Measurements from ENCODE around the gene LCE1B. TPM values are rescaled to one million over a fixed set of nuclear protein-coding genes. Genes with fewer than 3 reads are reported as not detected.

Gene LCE1B
- polyA plus RNA-seq, 1 donor (not counting 4 experiments of a cell fraction or from before 2014, with no cell fraction given): 0.34 TPM

- Histone ChIP-seq H2AFZ (ENCODE audit: control insufficient read depth, low read length) (no peak within 1 kb of the TSS), H3K36me3 (ENCODE audit: control insufficient read depth in 2 of 2, extremely low read depth in 1 of 2, insufficient read depth in 2 of 2, low read length in 2 of 2) (no peaks in the 10 kb centered on the region), H3K4me3 (ENCODE audit: control insufficient read depth in 2 of 3, extremely low read depth in 1 of 3, insufficient read depth in 2 of 3, low read depth in 1 of 3, low read length in 3 of 3) (no peak within 1 kb of the TSS), H3K9me1 (ENCODE audit: control insufficient read depth, extremely low read depth, insufficient read depth, low read length) (no peaks in the 10 kb centered on the region), H3K27me3 (ENCODE audit: control insufficient read depth, extremely low read depth, insufficient read depth, low read length) (no peaks in the 10 kb centered on the region), H3K4me1 (ENCODE audit: control insufficient read depth, extremely low read depth, insufficient read depth, low read length) (no peaks in the 10 kb centered on the region), H3K79me2 (ENCODE audit: control insufficient read depth, insufficient read depth, low read length) (no peaks in the 10 kb centered on the region), H3K27ac (ENCODE audit: control insufficient read depth, insufficient read depth, low read length) (no peak within 1 kb of the TSS), H4K20me1 (ENCODE audit: control insufficient read depth, extremely low read depth, insufficient read depth, low read length) (no peaks in the 10 kb centered on the region), H3K4me2 (ENCODE audit: control insufficient read depth, extremely low read depth, insufficient read depth, low read depth, low read length) (no peak within 1 kb of the TSS), H3K9me3 (ENCODE audit: control insufficient read depth, low read depth, low read length) (no peaks in the 10 kb centered on the region), H3K9ac (ENCODE audit: control insufficient read depth, extremely low read depth, insufficient read depth, low read length) (no peak within 1 kb of the TSS)
- no peak for DNase-seq (ENCODE audit: low read depth, low spot score)
- no peak for TF ChIP-seq EZH2 (IDR thresholded peaks at IDR 0.05; ENCODE audit: low read length)
- TF ChIP-seq CTCF (optimal IDR thresholded peaks at IDR 0.05 in 1 of 3, IDR thresholded peaks at IDR 0.05 in 1 of 3, conservative IDR thresholded peaks at IDR 0.05 in 1 of 3; ENCODE audit: extremely low read depth in 1 of 3, insufficient read depth in 2 of 3, low read length in 3 of 3): no peak
- dilution Hi-C loops (cut with MboI; ENCODE audit: extremely low pct_ligation_motif_present, low sequenced_read_pairs): no loop called here
- no peak for FAIRE-seq
Measured at GRCh38 chr1:152827173-152827572, 15.4 kb downstream of the LCE1B start, which contains the start of gene LCE1A. LCE1A (plus strand) TSS chr1:152827473; CDS start chr1:152827473, 0 bp downstream.

GRCh38 chr1:152836870-152837269 lies 25.1 kb downstream of the LCE1B start:
- TF ChIP-seq CTCF (optimal IDR thresholded peaks at IDR 0.05 in 1 of 3, IDR thresholded peaks at IDR 0.05 in 1 of 3, conservative IDR thresholded peaks at IDR 0.05 in 1 of 3; ENCODE audit: extremely low read depth in 1 of 3, insufficient read depth in 2 of 3, low read length in 3 of 3) (no peak), EZH2 (IDR thresholded peaks at IDR 0.05; ENCODE audit: low read length) (no peak)

More at GRCh38 chr1:152836870-152837269, 25.1 kb downstream of the LCE1B start:
- Histone ChIP-seq H3K9ac (ENCODE audit: control insufficient read depth, extremely low read depth, insufficient read depth, low read length) (no peak overlapping the region), H3K36me3 (ENCODE audit: control insufficient read depth in 2 of 2, extremely low read depth in 1 of 2, insufficient read depth in 2 of 2, low read length in 2 of 2) (no peaks in the 10 kb centered on the region), H4K20me1 (ENCODE audit: control insufficient read depth, extremely low read depth, insufficient read depth, low read length) (no peaks in the 10 kb centered on the region), H3K27me3 (ENCODE audit: control insufficient read depth, extremely low read depth, insufficient read depth, low read length) (no peaks in the 10 kb centered on the region), H3K4me3 (ENCODE audit: control insufficient read depth in 2 of 3, extremely low read depth in 1 of 3, insufficient read depth in 2 of 3, low read depth in 1 of 3, low read length in 3 of 3) (no peak overlapping the region), H3K79me2 (ENCODE audit: control insufficient read depth, insufficient read depth, low read length) (no peaks in the 10 kb centered on the region), H3K4me1 (ENCODE audit: control insufficient read depth, extremely low read depth, insufficient read depth, low read length) (no peaks in the 10 kb centered on the region), H3K4me2 (ENCODE audit: control insufficient read depth, extremely low read depth, insufficient read depth, low read depth, low read length) (no peak overlapping the region), H3K9me3 (ENCODE audit: control insufficient read depth, low read depth, low read length) (no peaks in the 10 kb centered on the region), H3K27ac (ENCODE audit: control insufficient read depth, insufficient read depth, low read length) (no peak overlapping the region), H2AFZ (ENCODE audit: control insufficient read depth, low read length) (no peak overlapping the region), H3K9me1 (ENCODE audit: control insufficient read depth, extremely low read depth, insufficient read depth, low read length) (no peaks in the 10 kb centered on the region)
- dilution Hi-C loops (cut with MboI; ENCODE audit: extremely low pct_ligation_motif_present, low sequenced_read_pairs): no loop called here
- FAIRE-seq (no peak), DNase-seq (ENCODE audit: low read depth, low spot score) (no peak)
